C4-2B (cell line): Measurements from ENCODE around the gene ADGRB2.

Source experiments
- CTCF ChIP-seq: fragments of 450-650 bp; conservative IDR thresholded peaks from 2 replicates; pipeline ENCODE4 v1.5.1; 2017; ENCODE audit warnings: mild to moderate bottlenecking
- ZFX ChIP-seq: fragments of 450-650 bp; IDR thresholded peaks from 2 replicates; pipeline ENCODE4 v1.6.1; 2017

GRCh38 chr1:31803610-31804009, 39.5 kb upstream of the ADGRB2 start:
- TF ChIP-seq CTCF (no peak), ZFX (no peak)
